Prostate gland (tissue), 2 donors: ENCODE data around the gene DNAH3.

ENCODE experiments used
- CTCF ChIP-seq, 4 experiments: fragments of 200-600 bp in 2 of 4; fragments of 450-650 bp in 2 of 4; sonication (generic) in 2 of 4; IDR thresholded peaks; 1 replicate in 3 of 4; 2 replicates in 1 of 4; pipeline ENCODE4 v1.5.1; 2016 to 2019; ENCODE audit warnings: antibody characterized with exemption in 4 of 4, mild to moderate bottlenecking in 2 of 4, moderate library complexity in 2 of 4
- POLR2A ChIP-seq: fragments of 450-650 bp; IDR thresholded peaks from one replicate; pipeline ENCODE4 v1.6.1; 2016; ENCODE audit warnings: antibody characterized with exemption, mild to moderate bottlenecking

GRCh38 chr16:21184834-21185233 is 34.2 kb upstream of the DNAH3 start:
- TF ChIP-seq CTCF (IDR thresholded peaks at IDR 0.05) (no peak), POLR2A (no peak)
